GM21737 (cell line): ENCODE data around the gene CNIH2.

Source experiments
- ATAC-seq: cut with Tn5 transposase; IDR thresholded peaks from one replicate; pipeline ENCODE4 v1.9.1; 2021; ENCODE audit warnings: mild to moderate bottlenecking, moderate library complexity; ENCODE audit not compliant: unreplicated experiment

CNIH2 gene

GRCh38 chr11:66259225-66259624 lies 18.8 kb upstream of the CNIH2 start:
- ATAC-seq = no peak

- no peak for ATAC-seq
These were observed 18.0 kb upstream of the CNIH2 start for GRCh38 chr11:66259956-66260355.

- ATAC-seq = no peak
These were observed 16.4 kb upstream of the CNIH2 start for GRCh38 chr11:66261578-66261977.

GRCh38 chr11:66262191-66262590 lies 15.8 kb upstream of the CNIH2 start:
- ATAC-seq = no peak

DNA sequence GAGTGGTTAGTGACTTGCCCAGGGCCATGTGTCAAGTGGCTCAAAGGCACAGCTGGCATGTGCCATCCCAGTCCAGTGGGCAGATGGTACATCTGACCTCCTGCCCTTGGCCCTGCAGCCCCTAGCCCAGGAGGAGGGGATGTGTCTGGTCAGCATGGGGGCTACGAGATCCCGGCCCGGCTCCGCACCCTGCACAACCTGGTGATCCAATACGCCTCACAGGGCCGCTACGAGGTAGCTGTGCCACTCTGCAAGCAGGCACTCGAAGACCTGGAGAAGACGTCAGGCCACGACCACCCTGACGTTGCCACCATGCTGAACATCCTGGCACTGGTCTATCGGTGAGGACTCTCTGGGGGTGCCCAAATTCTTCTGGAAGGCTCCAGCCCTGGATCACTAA lies 15.3 kb upstream of the CNIH2 start:
- no peak for ATAC-seq

DNA sequence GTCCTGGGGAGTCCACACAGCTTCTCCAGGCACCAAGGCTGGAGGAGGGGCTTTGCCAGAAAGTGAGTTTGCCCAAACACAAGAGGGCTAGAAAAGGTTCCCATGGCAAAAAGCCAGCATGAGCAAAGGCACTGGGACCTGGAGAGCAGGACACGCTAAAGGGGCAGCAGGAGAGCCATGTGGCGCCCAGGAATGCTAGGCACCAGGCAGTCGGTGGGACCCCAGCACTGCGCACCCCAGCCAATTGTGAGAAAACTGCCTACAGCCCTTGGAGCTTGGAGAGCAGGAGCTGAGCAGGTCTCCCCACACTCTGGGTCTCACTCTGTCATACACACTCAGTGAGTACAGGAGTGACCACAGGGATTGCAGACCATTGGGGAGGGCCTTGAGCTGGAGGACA lies 14.7 kb upstream of the CNIH2 start:
- no peak for ATAC-seq

DNA sequence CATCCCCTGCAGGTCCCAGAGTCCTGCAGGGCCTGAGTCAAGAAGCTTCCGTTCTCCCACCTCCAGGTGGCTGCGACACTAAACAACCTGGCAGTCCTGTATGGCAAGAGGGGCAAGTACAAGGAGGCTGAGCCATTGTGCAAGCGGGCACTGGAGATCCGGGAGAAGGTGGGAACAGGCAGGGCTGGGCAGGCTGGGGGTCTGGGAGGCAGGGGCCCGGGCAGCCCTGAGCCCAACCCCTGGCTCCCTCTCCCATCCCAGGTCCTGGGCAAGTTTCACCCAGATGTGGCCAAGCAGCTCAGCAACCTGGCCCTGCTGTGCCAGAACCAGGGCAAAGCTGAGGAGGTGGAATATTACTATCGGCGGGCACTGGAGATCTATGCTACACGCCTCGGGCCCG lies 14.2 kb upstream of the CNIH2 start:
- ATAC-seq = no peak

DNA sequence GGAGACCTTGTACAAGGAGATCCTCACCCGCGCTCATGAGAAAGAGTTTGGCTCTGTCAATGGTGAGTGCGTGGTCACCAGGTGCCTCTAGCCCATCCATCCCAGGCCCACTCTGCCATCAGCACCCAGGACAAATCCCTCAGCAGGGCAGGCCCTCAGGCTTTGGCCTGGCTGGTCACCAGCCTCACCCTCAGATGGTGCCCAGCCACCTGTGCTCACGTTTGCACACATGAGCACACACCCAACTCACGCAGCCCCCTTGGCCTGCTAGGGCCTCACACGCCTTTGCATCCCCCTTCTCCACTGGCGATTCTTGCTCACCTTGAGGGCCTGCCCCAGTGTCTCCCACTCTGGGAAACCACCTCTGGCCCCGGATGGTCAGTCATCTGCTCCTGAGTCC lies 13.6 kb upstream of the CNIH2 start:
- no peak for ATAC-seq

DNA sequence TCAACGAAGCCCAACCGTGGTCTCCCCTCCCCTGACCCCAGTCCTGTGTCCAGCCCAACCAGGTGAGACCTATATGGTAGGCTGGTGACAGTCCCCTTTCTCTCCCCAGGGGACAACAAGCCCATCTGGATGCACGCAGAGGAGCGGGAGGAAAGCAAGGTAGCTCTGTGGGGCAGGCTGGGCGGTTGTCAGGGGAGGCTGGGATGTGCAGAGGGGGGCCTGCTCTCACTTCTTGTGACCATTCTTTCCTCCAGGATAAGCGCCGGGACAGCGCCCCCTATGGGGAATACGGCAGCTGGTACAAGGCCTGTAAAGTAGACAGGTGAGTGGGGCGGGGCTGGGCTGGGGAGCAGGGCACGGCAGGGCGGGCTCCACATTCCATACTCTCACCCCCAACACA lies 13.1 kb upstream of the CNIH2 start:
- ATAC-seq = no peak

DNA sequence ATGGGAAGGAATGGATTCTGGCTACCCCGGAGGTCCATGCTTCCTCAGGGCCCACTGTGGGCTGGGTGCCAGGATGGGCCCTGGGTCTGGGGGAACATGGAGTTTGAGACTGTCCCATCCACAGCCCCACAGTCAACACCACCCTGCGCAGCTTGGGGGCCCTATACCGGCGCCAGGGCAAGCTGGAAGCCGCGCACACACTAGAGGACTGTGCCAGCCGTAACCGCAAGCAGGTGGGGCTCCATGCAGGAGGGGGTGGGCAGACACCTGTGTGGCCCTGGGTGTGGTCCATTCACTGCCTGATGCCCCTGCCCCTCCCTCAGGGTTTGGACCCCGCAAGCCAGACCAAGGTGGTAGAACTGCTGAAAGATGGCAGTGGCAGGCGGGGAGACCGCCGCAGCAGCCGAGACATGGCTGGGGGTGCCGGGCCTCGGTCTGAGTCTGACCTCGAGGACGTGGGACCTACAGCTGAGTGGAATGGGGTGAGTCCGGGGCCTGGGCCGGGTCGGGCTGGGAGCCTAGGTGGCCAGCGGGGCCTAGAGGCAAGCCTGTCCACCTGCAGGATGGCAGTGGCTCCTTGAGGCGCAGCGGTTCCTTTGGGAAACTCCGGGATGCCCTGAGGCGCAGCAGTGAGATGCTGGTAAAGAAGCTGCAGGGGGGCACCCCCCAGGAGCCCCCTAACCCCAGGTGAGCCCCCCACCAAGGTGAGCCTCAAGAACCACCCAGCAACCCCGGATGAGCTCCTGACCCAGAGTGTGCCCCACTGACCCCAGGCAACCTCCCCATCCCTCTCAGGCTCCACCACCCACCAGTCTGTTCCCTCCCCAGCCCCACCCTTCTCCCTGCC lies 12.2 kb upstream of the CNIH2 start:
- no peak for ATAC-seq

- ATAC-seq = no peak
These were observed 11.5 kb upstream of the CNIH2 start for GRCh38 chr11:66266378-66267038.

- no peak for ATAC-seq
These were observed 11.0 kb upstream of the CNIH2 start for GRCh38 chr11:66267039-66267378.

GRCh38 chr11:66267379-66268243 lies 10.4 kb upstream of the CNIH2 start:
- peak; percentile 42 for ATAC-seq

GRCh38 chr11:66268244-66268951 lies 9.6 kb upstream of the CNIH2 start, which contains the start of gene RAB1B:
Gene RAB1B (plus strand): TSS chr11:66268639. CDS start chr11:66268680, 41 bp downstream.
- peak; percentile 71 for ATAC-seq

DNA sequence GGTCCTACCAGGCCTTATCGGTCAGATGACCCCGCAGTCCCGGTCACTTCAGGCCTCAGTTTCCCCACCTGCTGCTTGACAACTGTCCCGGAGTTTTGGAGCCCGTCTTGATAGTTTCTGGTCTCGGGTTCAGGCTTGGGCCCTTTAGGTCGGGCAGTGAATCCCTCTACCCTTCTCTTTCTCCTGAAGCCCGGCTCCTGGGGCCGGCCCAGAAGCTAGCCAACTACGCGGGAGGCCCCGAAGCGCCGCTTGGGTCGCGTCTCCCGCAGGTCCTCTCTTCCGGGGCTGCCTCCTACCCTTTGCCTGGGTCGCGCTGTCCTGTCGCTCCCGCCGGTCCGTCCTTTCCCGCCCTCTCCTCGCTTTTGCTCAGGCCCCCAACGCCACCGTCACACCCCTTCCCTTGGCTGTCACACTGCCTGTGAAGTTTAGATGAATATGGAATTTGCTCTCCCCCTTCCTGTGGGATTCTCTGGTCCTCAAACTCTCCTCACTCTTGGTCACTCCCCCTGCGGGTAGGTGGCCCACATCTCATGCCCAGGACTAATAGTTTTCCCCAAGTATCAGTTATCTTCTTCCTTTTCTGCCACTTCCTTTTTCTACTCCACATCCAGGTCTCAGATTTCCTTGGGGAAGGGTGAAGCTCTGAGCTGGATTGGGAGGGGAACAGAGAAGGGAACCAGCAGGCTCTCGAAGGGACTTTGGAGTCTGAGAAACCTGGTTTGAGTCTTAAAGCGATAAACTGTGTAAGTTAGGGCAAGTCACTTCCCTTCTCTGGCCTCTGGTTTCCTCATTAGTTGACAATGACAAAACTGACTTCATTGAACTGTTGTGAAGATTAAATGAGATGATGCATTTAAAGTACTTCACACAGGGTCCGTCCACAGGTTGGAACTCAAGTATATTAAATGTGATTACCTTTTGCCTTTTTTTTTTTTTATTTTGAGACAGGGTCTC lies 8.7 kb upstream of the CNIH2 start:
- ATAC-seq = no peak

DNA sequence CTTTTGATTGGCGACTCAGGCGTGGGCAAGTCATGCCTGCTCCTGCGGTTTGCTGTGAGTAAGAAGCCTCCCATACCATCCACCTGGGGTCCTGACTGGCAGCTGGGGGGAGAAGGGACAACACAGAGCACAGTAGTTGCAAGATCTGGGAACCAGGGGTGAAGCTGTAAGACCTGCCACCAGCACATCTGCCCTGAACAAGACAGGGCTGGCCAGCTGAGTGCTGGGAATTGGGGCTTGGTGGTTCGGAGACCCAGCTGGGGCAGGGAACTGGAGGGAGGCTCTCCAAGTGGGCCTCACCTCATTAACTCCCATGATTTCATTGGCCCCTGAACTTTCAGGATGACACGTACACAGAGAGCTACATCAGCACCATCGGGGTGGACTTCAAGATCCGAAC lies 6.2 kb upstream of the CNIH2 start:
- ATAC-seq = no peak

- no peak for ATAC-seq
These were observed 5.4 kb upstream of the CNIH2 start for GRCh38 chr11:66272596-66272995.

- no peak for ATAC-seq
These were observed 3.8 kb upstream of the CNIH2 start for GRCh38 chr11:66274219-66274618.

DNA sequence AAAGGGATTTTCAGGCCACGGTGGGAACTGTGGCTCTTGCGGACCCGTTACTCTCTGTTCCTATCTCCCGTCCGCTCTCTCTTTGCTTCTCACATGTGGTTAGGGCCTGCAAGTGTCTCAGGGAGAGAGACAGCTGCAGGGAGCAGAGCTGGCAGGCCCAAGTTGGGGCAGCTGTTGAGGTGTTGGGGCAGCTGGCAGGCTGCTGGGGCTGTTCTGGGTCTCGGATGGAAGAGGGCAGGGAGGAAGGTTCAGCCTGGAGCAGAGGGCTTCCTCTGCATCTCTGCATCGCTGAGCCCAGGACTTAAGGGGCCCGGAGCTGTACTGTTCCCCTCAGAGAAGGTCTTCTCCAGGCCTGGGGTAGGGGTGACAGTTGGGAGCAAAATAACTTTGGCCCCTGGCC lies 2.6 kb upstream of the CNIH2 start:
- no peak for ATAC-seq
